ENCODE measurements around the gene ZNF521.
"Not testable (repeated sequence)": the region's sequence is repeated elsewhere in the genome, so short reads cannot be mapped to it uniquely, and the experiment has no call there.

The ZNF521 gene

GRCh38 chr18:25042641-25043051, 309.3 kb downstream of the ZNF521 start:
- TF ChIP-seq CTCF (conservative IDR thresholded peaks at IDR 0.05; ENCODE audit: control insufficient read depth, insufficient read depth, low read depth, low read length), result no peak
- DNase-seq (ENCODE audit: low read depth), result no peak
- H3K4me3 ChIP-seq (ENCODE audit: control insufficient read depth, low read depth, low read length), result no peak overlapping the region

- no peak for DNase-seq (ENCODE audit: low read depth)
- TF ChIP-seq CTCF (conservative IDR thresholded peaks at IDR 0.05; ENCODE audit: control insufficient read depth, insufficient read depth, low read depth, low read length), result no peak
- no peak overlapping the region for H3K4me3 ChIP-seq (ENCODE audit: control insufficient read depth, low read depth, low read length)
These were observed 312.2 kb downstream of the ZNF521 start for GRCh38 chr18:25039781-25040180.

- DNase-seq (ENCODE audit: low read depth), result no peak
- no peak overlapping the region for H3K4me3 ChIP-seq (ENCODE audit: control insufficient read depth, low read depth, low read length)
- no peak for TF ChIP-seq CTCF (conservative IDR thresholded peaks at IDR 0.05; ENCODE audit: control insufficient read depth, insufficient read depth, low read depth, low read length)
These were observed 313.7 kb downstream of the ZNF521 start for GRCh38 chr18:25038261-25038660.

- no peak overlapping the region for H3K4me3 ChIP-seq (ENCODE audit: control insufficient read depth, low read depth, low read length)
- DNase-seq (ENCODE audit: low read depth), result no peak
- TF ChIP-seq CTCF (conservative IDR thresholded peaks at IDR 0.05; ENCODE audit: control insufficient read depth, insufficient read depth, low read depth, low read length), result no peak
These were observed 318.1 kb downstream of the ZNF521 start for GRCh38 chr18:25033747-25034471.

- not testable (repeated sequence) for H3K4me3 ChIP-seq (ENCODE audit: control insufficient read depth, low read depth, low read length); DNase-seq (ENCODE audit: low read depth)
These were observed 318.8 kb downstream of the ZNF521 start for GRCh38 chr18:25033175-25033574.

GRCh38 chr18:25029802-25030201, 322.2 kb downstream of the ZNF521 start:
- no peak for DNase-seq (ENCODE audit: low read depth)
- TF ChIP-seq CTCF (conservative IDR thresholded peaks at IDR 0.05; ENCODE audit: control insufficient read depth, insufficient read depth, low read depth, low read length), result no peak
- no peak overlapping the region for H3K4me3 ChIP-seq (ENCODE audit: control insufficient read depth, low read depth, low read length)

GRCh38 chr18:25019931-25020330, 332.0 kb downstream of the ZNF521 start:
- H3K4me3 ChIP-seq (ENCODE audit: control insufficient read depth, low read depth, low read length), result no peak overlapping the region
- DNase-seq (ENCODE audit: low read depth), result no peak
- no peak for TF ChIP-seq CTCF (conservative IDR thresholded peaks at IDR 0.05; ENCODE audit: control insufficient read depth, insufficient read depth, low read depth, low read length)

Measured in fibroblast of mammary gland (primary cell).